Measurements from ENCODE around the gene C22orf39. TPM values are rescaled to one million over a fixed set of nuclear protein-coding genes. Genes with fewer than 3 reads are reported as not detected.
A peak's percentile ranks its signal among the peaks of the same experiment; 100 is the strongest.

C22orf39 gene
- total RNA-seq, 1 experiment from 2014 or later, result 19.3 TPM

DNA sequence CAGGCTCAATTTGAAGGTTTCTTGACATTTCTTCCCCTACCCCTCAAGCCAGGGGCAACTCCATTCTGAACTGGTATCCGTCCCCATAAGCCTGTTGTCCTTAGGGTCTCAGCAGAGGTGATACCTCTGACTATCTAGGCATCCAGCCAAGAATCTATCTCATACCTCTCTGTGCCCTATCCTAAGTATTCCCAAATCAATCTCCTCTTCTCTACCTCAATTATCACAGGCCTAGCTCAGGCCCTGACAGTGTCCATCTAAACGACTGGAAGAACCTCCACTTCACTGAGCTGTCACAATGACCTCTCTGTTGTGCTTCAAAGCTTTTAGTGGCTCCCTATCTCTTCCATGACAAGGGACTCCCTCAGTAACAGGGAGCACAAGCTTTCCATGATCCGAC is 42.8 kb downstream of the C22orf39 start:
- DNase-seq, result no peak
- H3K4me3 Mint-ChIP-seq, result no peak overlapping the region
- no peak overlapping the region for H2AK5ac ChIP-seq (ENCODE audit: insufficient read length, low read length)
- no peaks in the 10 kb centered on the region for H3K79me1 ChIP-seq (ENCODE audit: insufficient read depth, low read depth, low read length, poor library complexity, severe bottlenecking)
- no peak overlapping the region for H4K91ac ChIP-seq (ENCODE audit: insufficient read length, low read depth, low read length)
- H2BK5ac ChIP-seq (ENCODE audit: insufficient read length, low read length), result no peak overlapping the region
- H3K4me1 ChIP-seq (ENCODE audit: insufficient read depth, low read length), result no peaks in the 10 kb centered on the region
- H3K23ac ChIP-seq (ENCODE audit: insufficient read length, low read depth, low read length), result no peak overlapping the region
- no peak overlapping the region for H3K56ac ChIP-seq (ENCODE audit: insufficient read length, low read depth, low read length)
- H4K5ac ChIP-seq (ENCODE audit: insufficient read length, low read depth, low read length), result no peak overlapping the region
- H3K14ac ChIP-seq (ENCODE audit: insufficient read depth, low read length), result no peak overlapping the region
- no peak overlapping the region for H3T11ph ChIP-seq (ENCODE audit: low read length)
- H3K9me3 Mint-ChIP-seq, result no peaks in the 10 kb centered on the region
- no peaks in the 10 kb centered on the region for H4K20me1 ChIP-seq (ENCODE audit: control insufficient read depth, insufficient read depth, insufficient read length)
- no peak overlapping the region for H3K4me2 ChIP-seq (ENCODE audit: insufficient read depth, insufficient read length, low read length)
- no peak overlapping the region for H4K8ac ChIP-seq (replicated peaks; ENCODE audit: insufficient read length, low read depth, low read length)
- no peak overlapping the region for H3K4ac ChIP-seq (ENCODE audit: low read depth, low read length)
- no peak overlapping the region for H3K18ac ChIP-seq (ENCODE audit: insufficient read length, low read depth, low read length)
- no peaks in the 10 kb centered on the region for H3K9me3 ChIP-seq (ENCODE audit: control insufficient read depth, low read depth, low read length)
- H3K27me3 ChIP-seq (ENCODE audit: insufficient read depth, low read length), result no peaks in the 10 kb centered on the region
- peaks cover 36 to 77% (median 42%) of the 10 kb centered on the region in 3 experiments; a peak in 6 of 7 replicates for H3K36me3 Mint-ChIP-seq (ENCODE audit: insufficient read depth in 1 of 3, low read depth in 3 of 3)
- no peak overlapping the region for H3K27ac ChIP-seq (ENCODE audit: insufficient read length, low read depth, low read length)
- H2BK20ac ChIP-seq (ENCODE audit: low read depth, low read length, poor library complexity, severe bottlenecking), result no peak overlapping the region
- H3K9ac ChIP-seq (ENCODE audit: extremely low read depth, insufficient read length, low read length), result no peak overlapping the region
- H2BK12ac ChIP-seq (ENCODE audit: insufficient read length, low read depth, low read length), result no peak overlapping the region
- no peaks in the 10 kb centered on the region for H3K4me1 Mint-ChIP-seq
- no peaks in the 10 kb centered on the region; the same call in 1 of the 2 replicates for H3K27me3 Mint-ChIP-seq (ENCODE audit: low read depth)
- H3K79me2 ChIP-seq (ENCODE audit: insufficient read depth, low read length), result no peaks in the 10 kb centered on the region
- H2BK15ac ChIP-seq (ENCODE audit: low read depth, low read length), result no peak overlapping the region
- H2BK120ac ChIP-seq (ENCODE audit: low read depth, low read length, poor library complexity, severe bottlenecking), result no peak overlapping the region
- TF ChIP-seq, protein P1, sequence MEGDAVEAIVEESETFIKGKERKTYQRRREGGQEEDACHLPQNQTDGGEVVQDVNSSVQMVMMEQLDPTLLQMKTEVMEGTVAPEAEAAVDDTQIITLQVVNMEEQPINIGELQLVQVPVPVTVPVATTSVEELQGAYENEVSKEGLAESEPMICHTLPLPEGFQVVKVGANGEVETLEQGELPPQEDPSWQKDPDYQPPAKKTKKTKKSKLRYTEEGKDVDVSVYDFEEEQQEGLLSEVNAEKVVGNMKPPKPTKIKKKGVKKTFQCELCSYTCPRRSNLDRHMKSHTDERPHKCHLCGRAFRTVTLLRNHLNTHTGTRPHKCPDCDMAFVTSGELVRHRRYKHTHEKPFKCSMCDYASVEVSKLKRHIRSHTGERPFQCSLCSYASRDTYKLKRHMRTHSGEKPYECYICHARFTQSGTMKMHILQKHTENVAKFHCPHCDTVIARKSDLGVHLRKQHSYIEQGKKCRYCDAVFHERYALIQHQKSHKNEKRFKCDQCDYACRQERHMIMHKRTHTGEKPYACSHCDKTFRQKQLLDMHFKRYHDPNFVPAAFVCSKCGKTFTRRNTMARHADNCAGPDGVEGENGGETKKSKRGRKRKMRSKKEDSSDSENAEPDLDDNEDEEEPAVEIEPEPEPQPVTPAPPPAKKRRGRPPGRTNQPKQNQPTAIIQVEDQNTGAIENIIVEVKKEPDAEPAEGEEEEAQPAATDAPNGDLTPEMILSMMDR (conservative IDR thresholded peaks at IDR 0.05), result no peak
- H3K23me2 ChIP-seq (ENCODE audit: insufficient read length, low read depth, low read length, poor library complexity, severe bottlenecking), result no peaks in the 10 kb centered on the region
- H3K27ac Mint-ChIP-seq, result peak overlapping the region in 1 of 3 experiments; percentile 16; a peak in 1 of 7 replicates
- no CpG with 5 or more reads among the region's 3 CpGs for WGBS (ENCODE audit: extremely low coverage, insufficient read length, low lambda C conversion rate)
- no peak overlapping the region for H2AFZ ChIP-seq (ENCODE audit: low read length)

Data from H9 (cell line).